Hypothalamus (tissue), 51 donors: ENCODE data around the gene RBMS1.
"Not testable (repeated sequence)": the region's sequence is repeated elsewhere in the genome, so short reads cannot be mapped to it uniquely, and the experiment has no call there.

Source experiments
- DNase-seq, 51 donors: peaks; one replicate each; lab custom pipeline; 2025; lab: John Stamatoyannopoulos, UW

RBMS1 gene

GRCh38 chr2:160472839-160473251 is 20.8 kb downstream of the RBMS1 start:
- no peak for DNase-seq

- DNase-seq = no peak
Observed at GRCh38 chr2:160471950-160472349, 21.7 kb downstream of the RBMS1 start.

GRCh38 chr2:160469621-160470204 is 23.9 kb downstream of the RBMS1 start:
- no peak for DNase-seq

DNA sequence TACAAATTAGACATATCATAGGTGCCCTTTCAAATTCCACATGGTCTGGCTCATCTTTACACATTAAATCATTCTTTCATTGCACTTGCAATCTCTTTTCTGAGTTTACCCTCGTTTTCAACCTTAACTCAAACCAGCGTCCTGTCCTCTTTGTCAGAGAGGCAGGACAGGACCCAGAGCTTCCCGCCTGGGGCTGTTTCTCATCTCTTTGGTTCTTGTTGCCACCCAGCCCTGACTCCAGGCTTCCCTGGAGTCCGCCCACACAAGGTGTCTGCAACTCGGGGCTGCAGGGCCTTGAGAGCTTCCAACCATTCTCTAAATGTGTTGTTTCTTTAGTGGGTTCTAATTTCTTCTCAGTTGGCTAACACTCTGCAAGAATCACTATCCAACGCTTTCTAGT is 24.4 kb downstream of the RBMS1 start:
- no peak for DNase-seq

DNA sequence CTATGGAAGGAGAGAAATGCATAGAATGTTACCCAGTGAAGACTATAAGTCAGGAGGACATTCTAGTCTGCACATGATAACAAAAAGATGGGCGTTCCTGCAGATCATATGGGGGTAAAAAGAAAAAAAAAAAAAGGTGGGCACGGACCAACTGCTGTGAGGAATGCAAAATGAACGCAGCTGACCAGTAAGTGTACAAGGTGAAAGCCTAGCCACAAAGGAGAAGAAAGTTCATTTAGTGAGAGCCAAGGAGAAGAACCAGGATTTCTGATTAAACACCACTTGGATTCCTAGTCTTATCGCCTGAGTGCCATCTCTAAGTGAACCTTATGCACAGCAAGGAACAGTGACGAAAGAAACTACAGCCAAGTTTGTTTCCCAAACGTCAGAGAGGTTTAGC is 26.5 kb downstream of the RBMS1 start:
- no peak for DNase-seq

DNA sequence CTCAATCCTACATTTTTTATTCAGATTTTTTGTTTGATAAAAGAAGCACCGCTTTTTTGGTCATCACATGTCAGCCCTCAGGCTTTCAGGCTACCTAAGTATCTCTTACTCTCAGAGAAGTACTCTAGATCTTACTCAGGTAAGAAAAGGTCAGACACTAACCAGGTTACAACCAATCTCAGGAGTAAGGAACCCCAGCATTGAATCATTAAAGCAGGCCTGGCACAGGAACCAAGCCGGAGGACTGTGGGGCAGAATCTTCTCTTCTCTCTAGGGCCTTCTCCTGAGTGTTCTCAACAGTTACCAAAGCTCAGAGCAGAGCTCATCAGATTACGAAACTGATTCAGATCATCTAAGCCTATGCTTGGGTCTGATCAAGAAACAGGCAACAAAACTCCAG is 28.2 kb downstream of the RBMS1 start:
- no peak for DNase-seq

DNA sequence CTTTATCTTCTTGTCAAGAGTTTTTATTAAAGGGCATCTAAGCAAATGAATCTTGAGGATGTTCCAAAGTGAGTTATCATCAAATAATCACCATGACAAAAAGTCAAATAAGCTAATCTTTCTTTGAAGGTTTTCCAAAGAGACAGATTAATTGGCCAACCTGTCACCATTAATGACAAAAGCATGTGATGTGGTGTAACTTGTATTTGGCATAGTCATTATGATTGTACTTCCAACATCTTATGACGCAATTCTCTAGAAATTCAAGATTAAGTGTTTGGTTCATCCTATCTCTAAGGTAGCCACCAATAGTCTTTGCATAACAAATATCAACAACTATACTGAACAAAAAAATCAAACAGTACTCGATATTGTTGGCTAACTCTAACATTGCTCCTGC is 28.6 kb downstream of the RBMS1 start:
- DNase-seq = no peak

GRCh38 chr2:160464017-160464416 is 29.6 kb downstream of the RBMS1 start:
- DNase-seq = no peak

DNA sequence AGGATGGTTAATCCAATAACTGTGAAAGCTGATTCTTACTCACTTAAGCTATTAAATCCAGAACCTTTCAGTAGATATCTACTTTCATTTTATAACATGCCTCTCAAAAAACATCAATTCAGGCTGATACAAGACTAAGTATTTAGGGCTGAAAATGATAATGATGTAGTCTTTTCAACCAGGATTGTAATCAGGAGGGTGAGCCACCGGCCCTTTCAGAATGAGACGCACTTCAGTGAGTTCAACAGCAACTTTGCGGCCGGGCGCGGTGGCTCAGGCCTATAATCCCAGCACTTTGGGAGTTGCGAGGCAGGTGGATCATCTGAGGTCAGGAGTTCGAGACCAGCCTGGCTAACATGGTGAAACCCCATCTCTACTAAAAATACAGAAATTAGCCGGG is 30.4 kb downstream of the RBMS1 start:
- no peak for DNase-seq

- no peak for DNase-seq
Observed at GRCh38 chr2:160460333-160460731, 33.3 kb downstream of the RBMS1 start.

DNA sequence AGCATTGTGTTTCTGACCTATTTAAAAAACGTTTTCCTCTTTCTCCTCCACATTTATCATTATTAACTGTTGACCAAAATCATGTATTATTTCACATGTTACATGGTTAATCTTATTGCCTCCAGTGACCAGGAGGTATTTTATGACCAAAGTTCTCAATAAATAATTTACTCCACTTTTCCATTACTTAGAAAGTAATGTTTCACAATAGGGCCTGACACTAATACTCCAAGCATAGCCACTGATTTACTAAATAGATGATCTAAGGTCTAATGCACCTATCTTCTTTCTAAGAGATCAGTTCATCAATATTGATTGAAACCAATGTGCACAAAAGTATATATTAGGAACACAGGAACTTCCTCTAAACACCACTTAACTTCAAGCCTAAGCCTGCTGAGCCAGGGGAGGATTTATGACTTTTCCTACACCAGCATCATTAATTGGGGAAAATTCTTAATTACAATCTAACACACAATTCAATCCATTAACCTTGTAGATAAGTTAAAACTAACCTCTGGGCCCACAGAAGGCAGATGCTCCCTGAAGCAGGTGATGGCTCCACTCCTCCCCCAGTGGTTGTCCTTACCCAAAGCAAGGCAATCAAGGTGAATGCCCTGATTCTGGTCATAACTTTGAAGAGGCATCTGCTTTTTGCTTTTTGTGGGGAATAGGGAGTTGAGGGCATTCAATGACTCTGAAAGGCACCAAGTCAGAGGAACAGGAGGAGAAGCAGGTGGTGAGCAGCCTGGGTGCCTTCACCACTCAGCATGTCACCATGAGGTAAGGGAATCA is 33.9 kb downstream of the RBMS1 start:
- no peak for DNase-seq

DNA sequence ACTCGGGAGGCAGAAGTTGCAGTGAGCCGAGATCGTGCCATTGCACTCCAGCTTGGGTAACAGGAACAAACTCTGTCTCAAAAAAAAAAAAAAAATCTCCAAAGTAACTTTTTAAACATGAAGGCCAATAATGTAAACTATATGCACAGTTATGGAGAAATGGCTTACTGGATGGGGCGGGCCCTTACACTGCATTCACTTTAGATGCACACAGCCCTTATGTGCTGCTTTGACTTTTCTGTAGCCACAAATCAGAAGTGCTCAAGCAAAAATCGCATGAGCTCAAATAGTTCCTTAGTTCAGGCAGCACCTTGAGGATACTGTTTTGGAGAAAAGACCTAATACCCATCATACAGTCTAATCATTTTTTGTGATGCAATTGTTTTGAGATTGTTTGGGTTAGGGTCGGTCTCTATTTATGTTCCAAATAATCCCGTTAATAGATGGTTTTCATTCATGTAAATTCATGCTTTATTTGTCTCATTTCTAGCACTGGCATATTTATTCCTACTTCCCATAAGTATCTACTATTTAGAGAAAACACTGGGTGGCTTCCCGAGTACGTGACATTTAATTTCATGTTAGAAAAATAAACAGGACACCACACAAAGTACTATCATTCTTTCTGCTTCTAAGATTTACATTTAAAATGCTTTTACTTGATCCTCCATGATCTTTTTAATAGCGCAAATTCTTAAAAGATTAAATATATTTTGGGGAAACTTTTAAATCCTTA is 34.7 kb downstream of the RBMS1 start:
- no peak for DNase-seq

DNA sequence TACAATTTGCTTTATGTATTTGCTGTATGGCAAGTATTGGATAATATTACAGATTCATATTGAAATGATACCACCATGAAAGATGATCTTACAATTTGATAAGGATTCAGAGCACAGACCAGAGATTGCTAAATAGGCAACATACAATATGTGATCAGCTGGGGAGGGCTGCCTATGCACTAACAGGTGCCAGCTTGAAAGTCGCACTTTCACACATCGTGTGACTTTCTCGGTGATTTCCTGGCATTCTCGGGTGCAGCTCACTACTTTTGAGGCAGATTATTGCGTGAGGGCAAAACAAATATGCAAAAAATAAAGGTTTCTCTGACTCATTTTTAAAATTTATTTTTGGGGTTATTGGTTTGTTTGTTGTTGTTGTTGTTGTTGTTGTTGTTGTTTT is 36.0 kb downstream of the RBMS1 start:
- no peak for DNase-seq

- DNase-seq = no peak
Observed at GRCh38 chr2:160454070-160454797, 39.4 kb downstream of the RBMS1 start.

- no peak for DNase-seq
Observed at GRCh38 chr2:160453111-160453820, 40.3 kb downstream of the RBMS1 start.

- no peak for DNase-seq
Observed at GRCh38 chr2:160450486-160450885, 43.1 kb downstream of the RBMS1 start.

GRCh38 chr2:160448821-160449220 is 44.8 kb downstream of the RBMS1 start:
- not testable (repeated sequence) for DNase-seq

- DNase-seq = no peak
Observed at GRCh38 chr2:160445673-160446072, 47.9 kb downstream of the RBMS1 start.

DNA sequence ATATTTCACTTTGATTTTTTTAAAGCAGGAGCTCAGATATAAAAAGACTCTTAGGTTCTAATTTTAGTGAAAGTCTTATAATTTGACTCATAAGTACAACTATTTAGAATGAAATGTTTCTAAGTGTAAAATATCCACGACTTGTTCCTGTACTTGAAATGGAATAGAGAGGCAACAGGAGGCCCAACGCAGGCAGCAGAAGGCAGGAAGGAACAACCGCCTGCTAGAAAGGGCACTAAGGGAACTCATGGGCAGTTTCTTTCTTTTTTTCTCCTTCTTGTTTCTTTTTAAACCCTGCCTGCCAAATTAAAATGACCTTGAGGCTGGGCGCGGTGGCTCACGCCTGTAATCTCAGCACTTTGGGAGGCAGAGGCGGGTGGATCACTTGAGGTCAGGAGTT is 51.0 kb downstream of the RBMS1 start:
- no peak for DNase-seq

DNA sequence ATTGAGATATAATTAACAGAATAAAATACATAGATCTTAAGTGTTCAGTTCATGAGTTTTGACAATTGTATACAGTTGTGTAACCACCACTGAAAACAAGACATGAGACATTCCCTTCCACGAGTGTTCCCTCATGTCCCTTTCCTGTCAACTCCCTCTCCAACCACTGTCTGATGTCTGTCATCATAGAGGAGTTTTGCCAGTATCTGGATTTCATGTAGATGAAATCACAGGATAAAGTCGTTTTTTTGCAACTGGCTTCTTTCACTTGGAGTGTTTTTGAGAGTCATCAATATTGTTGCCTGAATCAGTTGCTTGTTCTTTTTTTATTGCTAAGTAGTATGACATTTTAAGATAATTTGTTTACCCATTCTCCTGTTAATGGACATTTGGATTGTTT is 52.7 kb downstream of the RBMS1 start:
- DNase-seq = no peak

DNA sequence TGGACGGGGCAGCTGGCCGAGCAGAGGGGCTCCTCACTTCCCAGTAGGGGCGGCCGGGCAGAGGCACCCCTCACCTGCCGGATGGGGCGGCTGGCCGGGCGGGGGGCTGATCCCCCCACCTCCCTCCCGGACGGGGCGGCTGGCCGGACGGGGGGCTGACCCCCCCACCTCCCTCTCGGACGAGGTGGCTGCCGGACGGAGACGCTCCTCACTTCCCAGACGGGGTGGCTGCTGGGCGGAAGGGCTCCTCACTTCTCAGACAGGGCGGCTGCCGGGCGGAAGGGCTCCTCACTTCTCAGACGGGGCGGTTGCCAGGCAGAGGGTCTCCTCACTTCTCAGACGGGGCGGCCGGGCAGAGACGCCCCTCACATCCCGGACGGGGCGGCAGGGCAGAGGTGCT is 54.6 kb downstream of the RBMS1 start:
- DNase-seq = not testable (repeated sequence)
